RWPE2 (cell line): Measurements from ENCODE around the gene COMMD4.

Source experiments
- ATAC-seq: fragments of 200-7000 bp; cut with Tn5 transposase; 3 replicates; pipeline ENCODE4 v1.9.1; 2021; ENCODE audit warnings: low read depth
- DNase-seq: peaks from one replicate; pipeline ENCODE4 v3.0.0-alpha.2; 2020; ENCODE audit warnings: low spot score
- H3K27ac ChIP-seq: fragments of 450-650 bp; 2 replicates; pipeline ENCODE4 v1.5.1; 2017; ENCODE audit warnings: mild to moderate bottlenecking; ENCODE audit not compliant: poor library complexity, severe bottlenecking
- H3K27me3 ChIP-seq: fragments of 250-450 bp; sonication (Bioruptor Pico); 2 replicates; pipeline ENCODE4 v1.5.1; 2021; ENCODE audit warnings: mild to moderate bottlenecking, moderate library complexity; ENCODE audit not compliant: insufficient read depth, poor library complexity, severe bottlenecking
- H3K36me3 ChIP-seq: fragments of 250-450 bp; sonication (Bioruptor Pico); 2 replicates; pipeline ENCODE4 v1.5.1; 2020; ENCODE audit warnings: low read depth, mild to moderate bottlenecking, moderate library complexity
- H3K4me1 ChIP-seq: fragments of 250-450 bp; sonication (Bioruptor Pico); 2 replicates; pipeline ENCODE4 v1.5.1; 2021; ENCODE audit warnings: mild to moderate bottlenecking, moderate library complexity; ENCODE audit not compliant: insufficient read depth, poor library complexity, severe bottlenecking
- H3K4me3 ChIP-seq: fragments of 250-450 bp; sonication (Bioruptor Pico); 2 replicates; pipeline ENCODE4 v1.5.1; 2021; ENCODE audit warnings: mild to moderate bottlenecking, moderate library complexity; ENCODE audit not compliant: severe bottlenecking
- H3K9me3 ChIP-seq: fragments of 250-450 bp; sonication (Bioruptor Pico); 2 replicates; pipeline ENCODE4 v1.5.1; 2021; ENCODE audit warnings: mild to moderate bottlenecking, moderate library complexity; ENCODE audit not compliant: severe bottlenecking
- CTCF ChIP-seq: fragments of 450-650 bp; IDR thresholded peaks from one replicate; pipeline ENCODE4 v1.5.1; 2017; ENCODE audit warnings: mild to moderate bottlenecking, moderate library complexity; ENCODE audit not compliant: poor library complexity, severe bottlenecking

The COMMD4 gene

DNA sequence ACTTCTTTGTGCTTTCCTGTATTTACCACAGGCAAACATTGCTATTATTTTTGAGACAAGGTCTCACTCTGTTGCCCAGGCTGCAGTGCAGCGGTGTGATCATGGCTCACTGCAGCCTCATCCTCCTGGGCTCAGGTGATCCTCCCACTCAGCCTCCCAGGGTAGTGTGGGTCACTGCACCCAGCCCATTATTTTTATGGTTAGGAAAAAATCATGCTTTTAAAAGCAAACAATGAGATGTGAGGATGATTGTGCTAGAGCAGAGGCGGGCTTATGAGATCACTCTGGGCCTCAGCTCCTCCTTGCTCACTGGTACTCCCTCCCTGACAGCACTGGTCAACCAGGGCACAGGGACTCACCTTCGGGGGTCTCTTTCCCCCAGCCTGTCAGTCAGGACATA, 30.3 kb downstream of the COMMD4 start:
- Histone ChIP-seq H3K4me1 (peaks cover 5% of the 10 kb centered on the region), H3K4me3 (no peak overlapping the region), H3K27me3 (no peaks in the 10 kb centered on the region), H3K9me3 (no peaks in the 10 kb centered on the region), H3K27ac (no peak overlapping the region), H3K36me3 (peaks cover 68% of the 10 kb centered on the region)
- no peak for TF ChIP-seq CTCF
- ATAC-seq (no peak), DNase-seq (no peak)

- Histone ChIP-seq H3K4me3 (no peak overlapping the region), H3K4me1 (peaks cover 9% of the 10 kb centered on the region), H3K27me3 (no peaks in the 10 kb centered on the region), H3K27ac (no peak overlapping the region), H3K36me3 (peaks cover 68% of the 10 kb centered on the region), H3K9me3 (no peaks in the 10 kb centered on the region)
- ATAC-seq = no peak
- no peak for DNase-seq
- TF ChIP-seq CTCF = no peak
Measured at GRCh38 chr15:75367006-75367405, 31.1 kb downstream of the COMMD4 start.

- Histone ChIP-seq H3K36me3 (peaks cover 68% of the 10 kb centered on the region), H3K9me3 (no peaks in the 10 kb centered on the region), H3K4me1 (peaks cover 9% of the 10 kb centered on the region), H3K4me3 (peak overlapping the region; percentile 79), H3K27ac (peak overlapping the region; percentile 84), H3K27me3 (no peaks in the 10 kb centered on the region)
- ATAC-seq (no peak), DNase-seq (no peak)
- no peak for TF ChIP-seq CTCF
Measured at GRCh38 chr15:75367406-75367912, 31.6 kb downstream of the COMMD4 start.

DNA sequence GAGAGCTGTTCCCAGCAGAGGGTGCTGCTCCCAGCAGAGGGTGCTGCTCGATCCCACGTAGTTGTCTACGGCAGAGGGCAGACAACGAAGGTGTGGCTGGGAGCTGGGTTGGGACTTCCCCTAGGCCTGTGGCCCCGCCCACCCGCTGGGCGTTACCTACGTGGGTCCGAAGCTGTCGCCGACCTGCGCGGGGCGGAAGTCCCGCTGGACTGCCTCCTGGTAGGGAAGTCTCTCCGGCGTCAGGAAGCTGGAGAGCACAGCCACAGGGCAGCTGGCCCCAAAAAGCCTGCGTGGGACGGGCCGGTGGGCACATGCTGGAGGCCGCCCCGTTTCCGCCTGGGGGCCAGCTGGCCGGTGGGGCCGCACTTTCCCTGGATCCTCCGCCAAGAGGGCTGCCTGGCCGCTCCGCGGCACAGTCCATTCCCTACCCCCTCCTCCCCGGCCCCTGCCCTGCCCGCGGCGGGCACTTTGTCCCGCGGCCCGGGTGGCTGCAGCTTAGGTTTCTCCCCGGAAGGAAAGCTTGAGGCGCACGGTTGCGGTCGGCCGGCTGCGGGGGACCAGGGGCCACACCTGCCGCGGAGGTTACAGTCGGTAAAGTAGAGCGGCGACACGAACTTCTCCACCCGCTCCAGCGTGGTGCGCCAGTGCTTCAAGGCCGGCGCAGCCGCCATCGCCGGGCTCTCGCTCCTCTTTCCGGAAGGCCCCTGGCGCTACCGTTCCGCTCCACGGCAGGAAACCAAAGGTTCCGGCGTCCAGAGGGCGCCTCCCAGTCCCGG, 32.2 kb downstream of the COMMD4 start, which contains the start of gene MAN2C1:
Gene MAN2C1, minus strand, starts transcription at position 695 of the 776 bp plus-strand sequence. Its CDS starts 24 bp downstream, at position 671.
- DNase-seq (peak; percentile 99), ATAC-seq (peak; percentile 87)
- Histone ChIP-seq H3K36me3 (peaks cover 66% of the 10 kb centered on the region), H3K9me3 (no peaks in the 10 kb centered on the region), H3K4me1 (peaks cover 9% of the 10 kb centered on the region), H3K27ac (peak within 1 kb of the TSS; percentile 84), H3K27me3 (no peaks in the 10 kb centered on the region), H3K4me3 (peak within 1 kb of the TSS; percentile 79)
- TF ChIP-seq CTCF = peak; percentile 99

DNA sequence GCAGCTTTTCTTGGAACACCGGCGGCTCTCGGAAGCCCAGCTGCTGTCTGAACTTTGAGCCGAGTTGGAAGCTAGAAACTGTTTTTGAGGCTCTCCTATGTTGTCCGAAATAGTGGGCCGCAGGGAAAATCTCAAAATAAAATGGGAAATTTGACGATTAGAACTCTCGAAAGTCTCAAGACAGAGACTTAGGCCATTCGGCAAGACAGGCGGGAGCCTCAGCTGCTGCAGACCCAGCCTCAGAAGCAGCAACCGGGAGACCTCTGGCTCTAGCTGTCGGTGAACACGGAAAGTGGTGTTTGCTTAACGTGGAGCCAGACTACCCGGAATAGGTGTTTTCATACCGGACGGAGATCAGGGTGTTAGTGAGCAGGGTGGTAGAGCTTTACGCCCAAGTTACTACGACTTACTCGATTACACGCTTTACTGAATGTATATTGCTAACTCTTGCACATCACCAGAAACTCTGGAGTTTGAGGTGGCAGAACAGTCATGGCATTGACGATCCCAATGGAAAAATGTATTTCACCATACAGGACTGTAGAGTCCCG, 32.9 kb downstream of the COMMD4 start:
- TF ChIP-seq CTCF = no peak
- peak overlapping the region; percentile 84 for H3K27ac ChIP-seq
- peaks cover 9% of the 10 kb centered on the region for H3K4me1 ChIP-seq
- no peaks in the 10 kb centered on the region for H3K9me3 ChIP-seq
- ATAC-seq (peak; percentile 3), DNase-seq (no peak)
- no peaks in the 10 kb centered on the region for H3K27me3 ChIP-seq
- peak overlapping the region; percentile 79 for H3K4me3 ChIP-seq
- H3K36me3 ChIP-seq = peaks cover 73% of the 10 kb centered on the region
